Activated T-helper 2 cell treated with anti-CD3 and anti-CD28 coated beads, Interferon-gamma antibody, Interleukin-2, Interleukin-4, amounts not matched to agents 10 μg/mL and 5 μg/mL and 100 μg/mL, durations not matched to agents 14 hours and 24 hours and 36 hours (primary cell): Measurements from ENCODE around the gene LHFPL3. TPM values are rescaled to one million over a fixed set of nuclear protein-coding genes. Genes with fewer than 3 reads are reported as not detected.

Experiments used
- DNase-seq: peaks from one replicate; pipeline ENCODE4 v3.0.0; 2021; ENCODE audit warnings: low spot score
- H3K27ac Mint-ChIP-seq: one replicate; pipeline ENCODE4 v1.8.0; 2021; ENCODE audit warnings: mixed read lengths
- H3K27me3 Mint-ChIP-seq: one replicate; pipeline ENCODE4 v1.8.0; 2021; ENCODE audit warnings: low read depth, mixed read lengths
- H3K36me3 Mint-ChIP-seq: one replicate; pipeline ENCODE4 v1.8.0; 2021; ENCODE audit warnings: low read depth, mixed read lengths
- H3K4me1 Mint-ChIP-seq: one replicate; pipeline ENCODE4 v1.8.0; 2021; ENCODE audit warnings: low read depth, mixed read lengths
- H3K4me3 Mint-ChIP-seq: one replicate; pipeline ENCODE4 v1.8.0; 2021; ENCODE audit warnings: low read depth, mild to moderate bottlenecking, moderate library complexity, mixed read lengths
- H3K9me3 Mint-ChIP-seq: one replicate; pipeline ENCODE4 v1.8.0; 2021; ENCODE audit warnings: mixed read lengths
- intact Hi-C: fragments of 100-400 bp; cut with micrococcal nuclease; formaldehyde crosslinking; loops from one replicate; pipeline ENCODE4 v1.15.1; 2023
- total RNA-seq: library from RNA; stranded (reverse); gene quantifications from 2 replicates; pipeline ENCODE4 v1.2.3, GENCODE V29; 2022

LHFPL3 gene
- total RNA-seq, 1 donor from 2014 or later: not detected

DNA sequence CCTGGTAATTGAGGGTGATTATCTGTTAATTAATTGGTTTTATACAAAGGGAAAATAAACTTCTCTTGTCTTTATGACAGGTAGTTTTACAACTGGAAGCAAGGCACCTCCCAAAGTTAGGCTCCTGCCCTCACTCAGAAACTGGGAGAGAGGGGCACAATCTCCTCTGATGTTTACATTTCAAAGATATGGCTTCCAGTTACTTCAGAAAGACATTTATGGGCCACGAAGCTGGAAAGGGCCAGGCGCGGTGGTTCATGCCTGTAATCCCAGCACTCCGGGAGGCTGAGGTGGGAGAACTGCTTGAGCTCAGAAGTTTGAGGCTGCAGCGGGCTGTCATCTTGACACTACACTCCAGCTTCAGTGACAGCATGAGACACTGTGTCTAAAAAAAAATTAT, 570.0 kb downstream of the LHFPL3 start:
- no peaks in the 10 kb centered on the region for H3K9me3 Mint-ChIP-seq
- H3K36me3 Mint-ChIP-seq: no peaks in the 10 kb centered on the region
- no peak overlapping the region for H3K4me3 Mint-ChIP-seq
- peaks cover 9% of the 10 kb centered on the region for H3K27me3 Mint-ChIP-seq
- peaks cover 10% of the 10 kb centered on the region for H3K4me1 Mint-ChIP-seq
- DNase-seq: no peak
- intact Hi-C loops: no loop called here
- no peak overlapping the region for H3K27ac Mint-ChIP-seq

- Mint-ChIP-seq H3K9me3 (no peaks in the 10 kb centered on the region), H3K27ac (no peak overlapping the region), H3K4me3 (no peak overlapping the region), H3K4me1 (peaks cover 7% of the 10 kb centered on the region), H3K27me3 (peaks cover 10% of the 10 kb centered on the region), H3K36me3 (no peaks in the 10 kb centered on the region)
- intact Hi-C loops: no loop called here
- DNase-seq: no peak
Observed at GRCh38 chr7:104900525-104901239, 572.3 kb downstream of the LHFPL3 start.

GRCh38 chr7:104901240-104901619, 572.8 kb downstream of the LHFPL3 start:
- Mint-ChIP-seq H3K27ac (no peak overlapping the region), H3K9me3 (no peaks in the 10 kb centered on the region), H3K27me3 (peaks cover 13% of the 10 kb centered on the region), H3K4me3 (no peak overlapping the region), H3K36me3 (no peaks in the 10 kb centered on the region), H3K4me1 (peaks cover 7% of the 10 kb centered on the region)
- intact Hi-C loops: no loop called here
- no peak for DNase-seq

DNA sequence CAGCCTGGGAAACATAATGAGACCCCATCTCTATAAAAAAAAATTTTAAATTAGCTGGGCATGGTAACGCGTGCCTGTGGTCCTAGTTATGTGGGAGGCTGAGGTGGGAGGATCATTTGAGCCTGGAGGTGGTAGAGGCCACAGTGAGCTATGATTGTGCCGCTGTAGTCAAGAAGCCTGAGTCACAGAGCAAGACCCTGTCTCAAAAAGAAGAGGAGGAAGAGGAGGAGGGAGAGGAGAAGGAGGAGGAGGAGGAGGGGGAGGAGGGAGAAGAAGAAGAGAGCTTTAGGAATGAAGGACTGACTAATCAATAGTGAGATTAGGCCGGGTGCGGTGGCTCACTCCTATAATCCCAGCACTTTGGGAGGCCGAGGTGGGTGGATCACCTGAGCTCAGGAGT, 573.8 kb downstream of the LHFPL3 start:
- no peak for DNase-seq
- Mint-ChIP-seq H3K27ac (no peak overlapping the region), H3K4me1 (peaks cover 6% of the 10 kb centered on the region), H3K27me3 (peaks cover 17% of the 10 kb centered on the region), H3K4me3 (no peak overlapping the region), H3K9me3 (no peaks in the 10 kb centered on the region), H3K36me3 (no peaks in the 10 kb centered on the region)
- intact Hi-C loops: no loop called here

GRCh38 chr7:104903044-104903443, 574.6 kb downstream of the LHFPL3 start:
- intact Hi-C loops: no loop called here
- H3K4me1 Mint-ChIP-seq: no peaks in the 10 kb centered on the region

GRCh38 chr7:104903846-104904245, 575.4 kb downstream of the LHFPL3 start:
- Mint-ChIP-seq H3K36me3 (no peaks in the 10 kb centered on the region), H3K27me3 (peaks cover 24% of the 10 kb centered on the region), H3K9me3 (no peaks in the 10 kb centered on the region), H3K4me3 (no peak overlapping the region), H3K4me1 (no peaks in the 10 kb centered on the region), H3K27ac (no peak overlapping the region)
- intact Hi-C loops: no loop called here
- no peak for DNase-seq

More at GRCh38 chr7:104903044-104903443, 574.6 kb downstream of the LHFPL3 start:
- Mint-ChIP-seq H3K27me3 (peaks cover 22% of the 10 kb centered on the region), H3K9me3 (no peaks in the 10 kb centered on the region), H3K36me3 (no peaks in the 10 kb centered on the region), H3K27ac (no peak overlapping the region), H3K4me3 (no peak overlapping the region)
- DNase-seq: no peak

DNA sequence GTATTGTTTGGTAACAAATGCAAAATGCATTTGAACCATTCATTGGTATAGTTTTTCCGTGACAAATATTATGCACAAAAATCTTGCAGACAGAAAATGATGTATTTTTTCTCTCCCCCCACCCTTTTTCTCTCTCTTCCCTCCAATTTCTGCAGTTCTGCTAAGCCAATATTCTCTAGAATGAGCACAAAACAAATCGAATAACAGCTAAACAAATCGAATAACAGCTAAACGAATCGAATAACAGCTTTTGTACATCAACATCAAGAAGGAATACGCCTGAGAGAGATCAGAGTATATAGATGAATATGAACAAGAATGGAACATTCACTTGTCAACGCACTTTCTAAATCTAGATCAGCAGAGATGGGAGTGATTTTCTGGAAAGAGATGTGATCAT, 577.6 kb downstream of the LHFPL3 start:
- Mint-ChIP-seq H3K4me3 (no peak overlapping the region), H3K9me3 (no peaks in the 10 kb centered on the region), H3K27ac (no peak overlapping the region), H3K36me3 (no peaks in the 10 kb centered on the region), H3K4me1 (no peaks in the 10 kb centered on the region), H3K27me3 (peaks cover 22% of the 10 kb centered on the region)
- no peak for DNase-seq
- intact Hi-C loops: no loop called here

DNA sequence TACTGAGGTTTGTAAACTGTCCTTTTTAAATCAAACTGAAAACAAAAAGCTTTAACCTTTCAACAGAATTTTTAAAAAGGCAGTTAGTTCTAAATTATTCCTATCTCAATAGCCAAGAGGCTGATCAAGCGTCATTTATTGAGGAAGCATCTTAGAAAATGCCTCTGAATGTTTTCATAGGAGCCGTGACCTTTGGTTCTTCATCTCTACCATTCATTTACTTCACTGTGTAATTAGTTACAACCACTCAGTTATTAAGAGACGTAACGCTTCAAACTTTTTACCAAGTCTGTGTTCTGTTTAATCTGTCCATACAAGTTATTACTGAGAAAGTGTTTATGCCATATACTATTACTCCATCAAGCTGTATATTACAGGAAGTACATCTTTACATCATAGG, 578.2 kb downstream of the LHFPL3 start:
- no peaks in the 10 kb centered on the region for H3K4me1 Mint-ChIP-seq
- intact Hi-C loops: no loop called here

DNA sequence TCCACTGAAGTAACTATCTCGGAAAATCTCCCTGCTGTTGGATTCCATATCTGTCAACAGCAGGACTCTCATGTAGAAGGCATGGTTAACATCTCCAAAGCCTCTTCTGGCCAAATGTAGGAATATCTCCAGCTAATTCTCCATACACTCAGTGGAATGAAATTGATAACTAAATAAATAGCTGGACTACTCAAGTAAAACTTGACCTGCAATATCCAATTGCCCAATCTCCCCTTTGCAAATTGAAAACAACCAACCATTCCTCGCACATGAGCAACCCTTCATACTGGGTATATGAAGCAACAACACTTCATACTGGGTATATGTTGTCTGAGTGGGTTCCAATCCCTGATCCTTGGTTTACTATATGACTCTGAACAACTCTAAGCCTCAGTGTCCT, 580.2 kb downstream of the LHFPL3 start:
- no peak overlapping the region for H3K27ac Mint-ChIP-seq
- H3K36me3 Mint-ChIP-seq: no peaks in the 10 kb centered on the region
- H3K27me3 Mint-ChIP-seq: peaks cover 27% of the 10 kb centered on the region
- intact Hi-C loops: no loop called here
- no peak for DNase-seq
- no peaks in the 10 kb centered on the region for H3K9me3 Mint-ChIP-seq
- no peak overlapping the region for H3K4me3 Mint-ChIP-seq
- no peaks in the 10 kb centered on the region for H3K4me1 Mint-ChIP-seq

More for the DNA sequence above, 578.2 kb downstream of the LHFPL3 start:
- DNase-seq: no peak
- H3K9me3 Mint-ChIP-seq: no peaks in the 10 kb centered on the region
- H3K36me3 Mint-ChIP-seq: no peaks in the 10 kb centered on the region
- H3K27me3 Mint-ChIP-seq: peaks cover 24% of the 10 kb centered on the region
- no peak overlapping the region for H3K27ac Mint-ChIP-seq
- H3K4me3 Mint-ChIP-seq: no peak overlapping the region

- intact Hi-C loops: no loop called here
- no peak overlapping the region for H3K27ac Mint-ChIP-seq
- DNase-seq: no peak
Observed at GRCh38 chr7:104909096-104909495, 580.7 kb downstream of the LHFPL3 start.

DNA sequence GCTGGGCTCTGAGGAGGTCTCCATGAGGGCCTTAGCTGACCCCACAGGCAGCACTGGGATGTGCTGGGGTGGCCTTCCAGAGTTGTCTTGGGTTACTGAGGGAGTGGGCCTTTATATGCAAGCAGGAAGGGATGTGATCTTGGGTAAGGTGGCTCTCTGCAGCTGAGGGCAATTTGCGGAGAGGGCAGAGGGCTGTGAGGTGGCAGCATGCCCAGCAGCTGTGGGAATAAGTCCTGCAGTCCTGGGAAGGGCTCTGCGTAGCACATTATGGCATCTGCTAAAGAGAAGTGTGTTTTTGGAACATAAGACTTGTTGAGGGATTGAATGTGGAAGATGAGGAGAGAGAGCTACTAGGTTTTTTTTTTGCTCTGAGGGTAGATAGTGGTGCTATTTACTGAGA, 586.0 kb downstream of the LHFPL3 start:
- no peaks in the 10 kb centered on the region for H3K9me3 Mint-ChIP-seq
- no peak overlapping the region for H3K4me3 Mint-ChIP-seq
- intact Hi-C loops: loop anchor here (10.0 kb wide), 2 partner anchors 680 to 1340 kb away; no protein-coding TSS in a partner anchor
- no peak overlapping the region for H3K27ac Mint-ChIP-seq
- peaks cover 21% of the 10 kb centered on the region for H3K27me3 Mint-ChIP-seq
- peaks cover 2% of the 10 kb centered on the region for H3K4me1 Mint-ChIP-seq
- no peaks in the 10 kb centered on the region for H3K36me3 Mint-ChIP-seq
- DNase-seq: no peak

More at GRCh38 chr7:104909096-104909495, 580.7 kb downstream of the LHFPL3 start:
- Mint-ChIP-seq H3K4me1 (no peaks in the 10 kb centered on the region), H3K4me3 (no peak overlapping the region), H3K9me3 (no peaks in the 10 kb centered on the region), H3K27me3 (peaks cover 25% of the 10 kb centered on the region), H3K36me3 (no peaks in the 10 kb centered on the region)

DNA sequence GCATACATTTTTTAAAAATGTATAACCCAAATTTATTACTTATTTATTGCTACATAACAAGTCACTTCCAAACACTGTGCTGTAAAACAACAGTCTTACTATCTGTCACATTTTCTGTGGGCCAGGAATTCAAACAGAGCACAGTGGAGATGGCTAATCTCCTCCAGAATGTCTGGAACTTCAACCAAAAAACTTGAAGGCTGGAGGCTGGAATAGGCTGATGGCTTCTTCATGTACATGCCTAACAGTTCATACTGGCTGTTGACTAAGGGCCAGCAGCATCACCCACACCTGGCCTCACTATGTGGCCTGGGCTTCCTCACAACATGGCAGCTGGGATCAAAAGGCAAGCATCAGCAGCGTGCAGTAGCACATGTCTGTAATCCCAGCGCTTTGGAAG, 593.2 kb downstream of the LHFPL3 start:
- Mint-ChIP-seq H3K4me1 (peaks cover 11% of the 10 kb centered on the region), H3K9me3 (no peaks in the 10 kb centered on the region), H3K27ac (no peak overlapping the region), H3K36me3 (no peaks in the 10 kb centered on the region), H3K27me3 (peaks cover 4% of the 10 kb centered on the region), H3K4me3 (no peak overlapping the region)
- DNase-seq: no peak
- intact Hi-C loops: loop anchor here (5.0 kb wide), 1 partner anchor 416 kb away; no protein-coding TSS in a partner anchor

DNA sequence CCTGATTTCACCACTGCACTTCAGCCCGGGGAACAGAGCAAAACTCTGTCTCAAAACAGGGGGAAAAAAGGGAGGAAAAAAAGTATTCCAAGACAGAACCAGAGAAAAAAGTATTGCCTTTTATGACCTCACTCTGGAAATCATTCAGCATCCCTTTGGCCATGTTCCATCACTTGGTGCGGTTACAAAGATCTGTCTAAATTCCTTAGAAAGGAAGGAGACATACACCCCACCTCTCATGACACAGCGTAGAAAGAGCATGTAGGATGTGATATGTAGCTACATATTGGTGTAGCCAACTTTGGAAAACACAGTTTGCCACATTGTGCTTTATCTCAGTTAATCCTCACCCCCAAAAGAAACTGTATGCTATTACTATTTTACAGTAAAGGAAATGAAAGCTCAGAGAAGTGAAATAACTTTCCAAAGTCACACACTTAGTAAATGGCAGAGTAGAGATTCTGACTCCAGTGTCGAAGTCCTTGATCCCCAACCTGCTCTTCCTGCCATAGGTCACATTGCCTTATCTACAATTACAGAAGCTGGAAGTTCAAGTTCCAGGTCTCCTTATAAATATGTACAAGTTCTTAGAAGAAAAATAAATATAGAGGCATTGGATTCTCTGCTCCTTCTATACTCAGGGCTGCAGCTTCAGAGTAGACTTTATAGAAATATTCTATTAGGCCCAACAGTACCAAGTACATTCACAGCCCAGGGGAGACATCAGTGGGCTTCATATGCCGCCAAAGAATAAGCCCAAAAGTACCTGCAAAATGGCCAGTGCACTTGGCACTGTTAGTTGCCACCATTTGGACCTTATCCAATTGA, 594.0 kb downstream of the LHFPL3 start:
- H3K4me3 Mint-ChIP-seq: no peak overlapping the region
- H3K4me1 Mint-ChIP-seq: peaks cover 11% of the 10 kb centered on the region
- H3K36me3 Mint-ChIP-seq: no peaks in the 10 kb centered on the region
- no peak for DNase-seq
- intact Hi-C loops: loop anchor here (1.0 to 5.0 kb wide), 2 partner anchors 61 to 415 kb away; no protein-coding TSS in a partner anchor
- peaks cover 4% of the 10 kb centered on the region for H3K27me3 Mint-ChIP-seq
- H3K9me3 Mint-ChIP-seq: no peaks in the 10 kb centered on the region
- H3K27ac Mint-ChIP-seq: no peak overlapping the region
